Measurements from ENCODE around the gene MLC1.

MLC1 gene

DNA sequence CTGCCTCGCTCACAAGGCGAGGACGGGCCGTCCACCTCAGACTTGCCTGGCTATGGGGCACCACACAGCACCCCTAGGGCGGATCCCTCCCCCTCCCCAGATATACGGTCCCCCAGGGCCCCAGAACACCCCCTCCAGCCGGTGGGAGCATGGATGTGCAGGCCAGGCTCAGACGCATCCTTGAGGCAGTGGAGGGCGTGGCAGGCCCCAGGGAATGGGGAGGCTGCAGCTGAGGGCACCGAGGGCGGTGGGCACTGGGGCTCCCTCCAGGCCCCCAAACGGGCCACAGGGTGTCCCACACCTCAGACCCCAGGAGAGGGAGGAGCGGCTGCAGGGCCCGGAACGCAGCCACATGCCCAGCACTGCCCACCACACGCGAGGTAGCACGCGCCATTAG, 39.2 kb downstream of the MLC1 start:
- H3K18ac ChIP-seq (ENCODE audit: low read length), result peak overlapping the region; percentile 57
- no peak overlapping the region for H4K8ac ChIP-seq (ENCODE audit: low read depth, low read length)
- no peak for DNase-seq (ENCODE audit: low spot score)
- peak overlapping the region; percentile 8 for H2AK5ac ChIP-seq (ENCODE audit: low read depth, low read length)
- no peak overlapping the region for H3K23ac ChIP-seq (ENCODE audit: low read depth, low read length, poor library complexity)
- no peak overlapping the region for H2BK120ac ChIP-seq (ENCODE audit: low read depth, low read length)
- peak overlapping the region; percentile 58 for H2BK12ac ChIP-seq (ENCODE audit: low read length)
- no peak overlapping the region for H3K4me3 ChIP-seq (ENCODE audit: low read length in 2 of 2)
- H2BK5ac ChIP-seq (ENCODE audit: low read length), result no peak overlapping the region
- H3K4me1 ChIP-seq (ENCODE audit: control insufficient read depth in 2 of 2, insufficient read depth in 1 of 2, low read depth in 1 of 2, low read length in 2 of 2), result peaks cover 0 to 2% of the 10 kb centered on the region in 2 donors
- H3K14ac ChIP-seq (ENCODE audit: low read length), result no peak overlapping the region
- H3K9ac ChIP-seq (ENCODE audit: low read depth, low read length, poor library complexity), result no peak overlapping the region
- no CpG with 5 or more reads among the region's 19 CpGs for WGBS, 2 donors (ENCODE audit: extremely low coverage in 2 of 2, insufficient read length in 2 of 2, insufficient replicate concordance in 1 of 2)
- H4K91ac ChIP-seq (ENCODE audit: low read depth, low read length, poor library complexity), result no peak overlapping the region
- no peaks in the 10 kb centered on the region for H3K9me3 ChIP-seq (replicated peaks in 1 of 2; ENCODE audit: control insufficient read depth in 2 of 2, insufficient read depth in 1 of 2, low read depth in 1 of 2, low read length in 2 of 2)
- peak overlapping the region; percentile 9 for H2BK15ac ChIP-seq (ENCODE audit: low read length)
- H3K4ac ChIP-seq (ENCODE audit: low read length), result no peak overlapping the region
- H3K27ac ChIP-seq (replicated peaks; ENCODE audit: low read length), result no peak overlapping the region
- no peak overlapping the region for H2AFZ ChIP-seq (ENCODE audit: low read length)
- peaks cover 2% of the 10 kb centered on the region for H3K79me1 ChIP-seq (ENCODE audit: low read depth, low read length)
- H3K27me3 ChIP-seq (ENCODE audit: control insufficient read depth in 3 of 3, insufficient read depth in 3 of 3, low read depth in 1 of 3, low read length in 3 of 3), result peaks cover 0 to 8% (median 0%) of the 10 kb centered on the region in 3 experiments
- H3K36me3 ChIP-seq (replicated peaks in 1 of 2; ENCODE audit: control insufficient read depth in 2 of 2, insufficient read depth in 2 of 2, low read length in 2 of 2), result no peaks in the 10 kb centered on the region
- no peak overlapping the region for H3K4me2 ChIP-seq (ENCODE audit: insufficient read depth, low read length, poor library complexity, severe bottlenecking)

DNA sequence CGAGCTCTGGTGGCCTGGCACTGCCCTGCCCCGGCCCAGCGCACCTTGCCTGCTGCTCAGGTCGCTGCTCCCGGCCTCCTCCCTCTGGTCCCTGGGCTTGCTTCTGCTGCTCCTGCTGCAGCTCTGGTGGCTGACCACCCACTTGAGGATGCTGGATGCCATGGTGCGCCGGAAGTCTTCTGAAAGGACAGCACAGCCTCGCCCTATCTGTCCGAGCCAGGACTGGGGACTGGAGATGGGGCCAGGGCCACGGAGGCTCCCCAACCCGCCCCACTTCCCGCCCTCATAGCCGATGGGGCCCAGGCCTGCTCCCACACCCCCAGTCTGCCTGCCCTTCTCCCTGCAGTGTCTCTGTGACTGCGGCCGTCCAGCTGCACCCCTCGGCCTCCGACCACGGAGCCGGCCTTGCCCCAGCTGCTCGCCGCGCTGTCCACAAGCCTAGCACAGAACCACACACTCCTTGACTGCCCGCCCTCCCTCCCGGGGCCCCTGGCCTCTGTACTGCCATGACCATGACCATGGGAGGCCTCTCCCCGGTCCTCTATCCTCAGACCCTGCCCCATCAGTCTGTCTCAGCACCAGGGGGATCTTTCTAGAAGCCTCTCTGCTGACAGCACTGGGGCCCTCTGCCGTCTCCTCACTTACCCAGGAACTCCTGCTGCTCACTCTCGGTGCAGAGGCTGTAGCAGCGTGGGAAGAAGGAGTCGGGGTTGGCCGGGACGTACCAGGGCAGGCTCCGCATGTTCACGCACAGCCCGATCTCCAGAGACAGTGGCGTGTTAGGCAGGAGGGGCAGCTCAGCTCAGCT, 39.8 kb downstream of the MLC1 start:
- no peak overlapping the region for H2BK12ac ChIP-seq (ENCODE audit: low read length)
- no peak overlapping the region for H3K4ac ChIP-seq (ENCODE audit: low read length)
- peak overlapping the region; percentile 9 for H2BK15ac ChIP-seq (ENCODE audit: low read length)
- H3K9me3 ChIP-seq (replicated peaks in 1 of 2; ENCODE audit: control insufficient read depth in 2 of 2, insufficient read depth in 1 of 2, low read depth in 1 of 2, low read length in 2 of 2), result no peaks in the 10 kb centered on the region
- peaks cover 2% of the 10 kb centered on the region for H3K79me1 ChIP-seq (ENCODE audit: low read depth, low read length)
- DNase-seq (ENCODE audit: low spot score), result no peak
- H3K36me3 ChIP-seq (replicated peaks in 1 of 2; ENCODE audit: control insufficient read depth in 2 of 2, insufficient read depth in 2 of 2, low read length in 2 of 2), result no peaks in the 10 kb centered on the region
- no peak overlapping the region for H3K14ac ChIP-seq (ENCODE audit: low read length)
- H3K4me1 ChIP-seq (ENCODE audit: control insufficient read depth in 2 of 2, insufficient read depth in 1 of 2, low read depth in 1 of 2, low read length in 2 of 2), result peaks cover 0 to 2% of the 10 kb centered on the region in 2 donors
- no peak overlapping the region for H3K9ac ChIP-seq (ENCODE audit: low read depth, low read length, poor library complexity)
- peaks cover 0 to 8% (median 0%) of the 10 kb centered on the region in 3 experiments for H3K27me3 ChIP-seq (ENCODE audit: control insufficient read depth in 3 of 3, insufficient read depth in 3 of 3, low read depth in 1 of 3, low read length in 3 of 3)
- no peak overlapping the region for H2BK120ac ChIP-seq (ENCODE audit: low read depth, low read length)
- peak overlapping the region; percentile 57 for H3K18ac ChIP-seq (ENCODE audit: low read length)
- no peak overlapping the region for H3K27ac ChIP-seq (replicated peaks; ENCODE audit: low read length)
- no peak overlapping the region for H3K4me2 ChIP-seq (ENCODE audit: insufficient read depth, low read length, poor library complexity, severe bottlenecking)
- no peak overlapping the region for H3K4me3 ChIP-seq (ENCODE audit: low read length in 2 of 2)
- no peak overlapping the region for H4K8ac ChIP-seq (ENCODE audit: low read depth, low read length)
- no CpG with 5 or more reads among the region's 35 CpGs for WGBS, 2 donors (ENCODE audit: extremely low coverage in 2 of 2, insufficient read length in 2 of 2, insufficient replicate concordance in 1 of 2)
- peak overlapping the region; percentile 8 for H2AK5ac ChIP-seq (ENCODE audit: low read depth, low read length)
- no peak overlapping the region for H2AFZ ChIP-seq (ENCODE audit: low read length)
- no peak overlapping the region for H3K23ac ChIP-seq (ENCODE audit: low read depth, low read length, poor library complexity)
- no peak overlapping the region for H4K91ac ChIP-seq (ENCODE audit: low read depth, low read length, poor library complexity)
- H2BK5ac ChIP-seq (ENCODE audit: low read length), result no peak overlapping the region

DNA sequence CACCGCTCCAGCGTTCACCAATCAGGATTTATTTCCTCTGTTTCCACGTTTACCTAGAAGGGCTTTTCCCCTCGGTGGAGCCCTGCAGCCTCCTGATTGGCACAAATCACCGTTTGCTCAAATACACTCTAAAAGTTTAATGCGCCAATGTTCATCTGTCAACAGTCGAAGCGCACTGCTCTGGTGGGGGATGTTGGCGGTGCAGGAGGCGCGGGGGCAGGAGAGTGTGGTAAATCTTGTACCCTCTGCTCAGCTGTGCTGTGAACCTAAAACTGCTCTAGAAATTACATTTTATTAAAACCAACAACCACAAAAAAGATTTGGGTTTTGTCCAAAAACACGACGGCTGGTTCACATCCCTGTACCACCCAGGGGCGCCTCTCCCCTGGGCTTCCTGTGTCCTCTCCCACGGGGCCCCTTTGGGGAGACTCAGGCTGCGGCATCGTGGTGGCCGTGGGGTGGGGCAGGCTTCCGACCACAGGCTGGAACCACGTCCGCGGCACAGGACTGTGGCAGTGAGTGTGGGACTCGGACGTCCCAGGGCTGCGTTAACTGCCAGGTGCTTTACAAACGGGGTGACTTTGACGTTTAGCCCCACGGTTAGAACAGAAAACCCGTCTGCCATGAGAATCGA, 40.6 kb downstream of the MLC1 start:
- no peak overlapping the region for H4K91ac ChIP-seq (ENCODE audit: low read depth, low read length, poor library complexity)
- no peak overlapping the region for H3K23ac ChIP-seq (ENCODE audit: low read depth, low read length, poor library complexity)
- no peak overlapping the region for H2BK120ac ChIP-seq (ENCODE audit: low read depth, low read length)
- H3K4me3 ChIP-seq (ENCODE audit: low read length in 2 of 2), result no peak overlapping the region
- H3K27ac ChIP-seq (replicated peaks; ENCODE audit: low read length), result no peak overlapping the region
- H3K4me1 ChIP-seq (ENCODE audit: control insufficient read depth in 2 of 2, insufficient read depth in 1 of 2, low read depth in 1 of 2, low read length in 2 of 2), result peaks cover 0 to 2% of the 10 kb centered on the region in 2 donors
- H3K4ac ChIP-seq (ENCODE audit: low read length), result no peak overlapping the region
- H2AFZ ChIP-seq (ENCODE audit: low read length), result no peak overlapping the region
- peak overlapping the region; percentile 27 for H3K18ac ChIP-seq (ENCODE audit: low read length)
- H3K4me2 ChIP-seq (ENCODE audit: insufficient read depth, low read length, poor library complexity, severe bottlenecking), result no peak overlapping the region
- H3K9ac ChIP-seq (ENCODE audit: low read depth, low read length, poor library complexity), result no peak overlapping the region
- H3K27me3 ChIP-seq (ENCODE audit: control insufficient read depth in 3 of 3, insufficient read depth in 3 of 3, low read depth in 1 of 3, low read length in 3 of 3), result peaks cover 0 to 8% (median under 1%) of the 10 kb centered on the region in 3 experiments
- WGBS, 2 donors (ENCODE audit: extremely low coverage in 2 of 2, insufficient read length in 2 of 2, insufficient replicate concordance in 1 of 2), result no CpG with 5 or more reads among the region's 30 CpGs
- no peak overlapping the region for H2BK15ac ChIP-seq (ENCODE audit: low read length)
- H3K9me3 ChIP-seq (replicated peaks in 1 of 2; ENCODE audit: control insufficient read depth in 2 of 2, insufficient read depth in 1 of 2, low read depth in 1 of 2, low read length in 2 of 2), result peaks cover 2 to 7% of the 10 kb centered on the region in 2 donors
- no peak overlapping the region for H3K14ac ChIP-seq (ENCODE audit: low read length)
- no peak overlapping the region for H4K8ac ChIP-seq (ENCODE audit: low read depth, low read length)
- H3K36me3 ChIP-seq (replicated peaks in 1 of 2; ENCODE audit: control insufficient read depth in 2 of 2, insufficient read depth in 2 of 2, low read length in 2 of 2), result no peaks in the 10 kb centered on the region
- H2BK12ac ChIP-seq (ENCODE audit: low read length), result no peak overlapping the region
- no peak overlapping the region for H2BK5ac ChIP-seq (ENCODE audit: low read length)
- no peak overlapping the region for H2AK5ac ChIP-seq (ENCODE audit: low read depth, low read length)
- H3K79me1 ChIP-seq (ENCODE audit: low read depth, low read length), result peaks cover 2% of the 10 kb centered on the region
- DNase-seq (ENCODE audit: low spot score), result no peak

DNA sequence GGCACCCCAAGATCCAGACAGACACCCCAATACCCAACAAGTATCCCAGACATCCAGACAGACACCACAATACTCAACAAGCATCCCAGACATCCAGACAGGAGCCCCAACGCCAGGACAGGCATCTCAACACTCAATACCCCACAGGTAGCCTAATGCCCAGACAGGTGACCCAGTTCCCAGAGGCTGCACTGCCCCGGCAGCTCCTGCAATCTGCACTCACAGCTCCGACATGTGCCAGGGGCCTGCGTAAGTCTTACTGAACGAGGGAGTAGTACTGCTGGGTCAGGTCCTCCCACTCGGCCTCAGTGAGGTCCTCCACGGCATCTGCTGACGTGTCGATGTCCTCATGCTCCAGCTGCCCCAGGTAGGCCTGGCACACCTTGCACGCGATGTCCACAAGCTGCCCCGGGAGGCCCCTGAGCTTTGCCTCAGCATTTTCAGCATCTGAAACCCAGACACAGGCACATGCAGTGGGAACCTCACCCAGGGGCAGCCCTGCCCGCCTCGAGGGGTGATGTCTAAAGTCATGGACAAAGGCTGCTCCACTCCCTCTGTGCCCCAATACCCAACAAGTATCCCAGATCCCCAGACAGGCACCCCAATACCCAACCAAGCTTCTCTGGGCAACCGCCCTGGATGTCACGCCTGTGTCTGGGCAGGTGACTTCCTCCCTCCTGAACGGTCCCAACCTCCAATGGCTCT, 43.7 kb downstream of the MLC1 start:
- H3K4me1 ChIP-seq (ENCODE audit: control insufficient read depth in 2 of 2, insufficient read depth in 1 of 2, low read depth in 1 of 2, low read length in 2 of 2), result no peaks in the 10 kb centered on the region
- H3K27me3 ChIP-seq (ENCODE audit: control insufficient read depth in 3 of 3, insufficient read depth in 3 of 3, low read depth in 1 of 3, low read length in 3 of 3), result peaks cover 0 to 2% (median 2%) of the 10 kb centered on the region in 3 experiments
- no peak overlapping the region for H2BK12ac ChIP-seq (ENCODE audit: low read length)
- no peak overlapping the region for H2BK120ac ChIP-seq (ENCODE audit: low read depth, low read length)
- H3K4ac ChIP-seq (ENCODE audit: low read length), result no peak overlapping the region
- H3K4me3 ChIP-seq (ENCODE audit: low read length in 2 of 2), result no peak overlapping the region
- H2AFZ ChIP-seq (ENCODE audit: low read length), result no peak overlapping the region
- no peak overlapping the region for H3K4me2 ChIP-seq (ENCODE audit: insufficient read depth, low read length, poor library complexity, severe bottlenecking)
- no peak overlapping the region for H4K8ac ChIP-seq (ENCODE audit: low read depth, low read length)
- no peak overlapping the region for H4K91ac ChIP-seq (ENCODE audit: low read depth, low read length, poor library complexity)
- H2BK5ac ChIP-seq (ENCODE audit: low read length), result no peak overlapping the region
- peak overlapping the region; percentile 52 for H3K18ac ChIP-seq (ENCODE audit: low read length)
- peaks cover 7 to 9% of the 10 kb centered on the region in 2 donors for H3K9me3 ChIP-seq (replicated peaks in 1 of 2; ENCODE audit: control insufficient read depth in 2 of 2, insufficient read depth in 1 of 2, low read depth in 1 of 2, low read length in 2 of 2)
- H3K27ac ChIP-seq (replicated peaks; ENCODE audit: low read length), result no peak overlapping the region
- H2AK5ac ChIP-seq (ENCODE audit: low read depth, low read length), result peak overlapping the region; percentile 47
- H3K9ac ChIP-seq (ENCODE audit: low read depth, low read length, poor library complexity), result no peak overlapping the region
- H2BK15ac ChIP-seq (ENCODE audit: low read length), result no peak overlapping the region
- peaks cover 2% of the 10 kb centered on the region for H3K79me1 ChIP-seq (ENCODE audit: low read depth, low read length)
- H3K36me3 ChIP-seq (replicated peaks in 1 of 2; ENCODE audit: control insufficient read depth in 2 of 2, insufficient read depth in 2 of 2, low read length in 2 of 2), result no peaks in the 10 kb centered on the region
- H3K23ac ChIP-seq (ENCODE audit: low read depth, low read length, poor library complexity), result no peak overlapping the region
- DNase-seq (ENCODE audit: low spot score), result no peak
- WGBS, 2 donors (ENCODE audit: extremely low coverage in 2 of 2, insufficient read length in 2 of 2, insufficient replicate concordance in 1 of 2), result no CpG with 5 or more reads among the region's 17 CpGs
- no peak overlapping the region for H3K14ac ChIP-seq (ENCODE audit: low read length)
